Measurements from ENCODE around the gene ERP44.
"Not testable (repeated sequence)": the region's sequence is repeated elsewhere in the genome, so short reads cannot be mapped to it uniquely, and the experiment has no call there.

The ERP44 gene

GRCh38 chr9:100086097-100086635 lies 12.6 kb downstream of the ERP44 start:
- Histone ChIP-seq H3K4me1 (ENCODE audit: control insufficient read depth, insufficient read depth, low read length, poor library complexity, severe bottlenecking) (no peaks in the 10 kb centered on the region), H3K27ac (ENCODE audit: low read depth, low read length, severe bottlenecking) (no peak overlapping the region), H3K36me3 (ENCODE audit: control insufficient read depth, insufficient read depth, low read length) (no peaks in the 10 kb centered on the region), H3K9me3 (ENCODE audit: control insufficient read depth, low read length) (no peaks in the 10 kb centered on the region), H3K4me3 (ENCODE audit: extremely low read depth, insufficient read depth, low read length, poor library complexity, severe bottlenecking) (no peak overlapping the region)
- 82 to 100% methylated on average over 1 of the region's 3 CpGs for WGBS, 2 experiments (ENCODE audit: insufficient coverage in 2 of 2)

- Histone ChIP-seq H3K4me1 (ENCODE audit: control insufficient read depth, insufficient read depth, low read length, poor library complexity, severe bottlenecking) (no peaks in the 10 kb centered on the region), H3K4me3 (ENCODE audit: extremely low read depth, insufficient read depth, low read length, poor library complexity, severe bottlenecking) (no peak overlapping the region), H3K36me3 (ENCODE audit: control insufficient read depth, insufficient read depth, low read length) (no peaks in the 10 kb centered on the region), H3K27ac (ENCODE audit: low read depth, low read length, severe bottlenecking) (no peak overlapping the region), H3K9me3 (ENCODE audit: control insufficient read depth, low read length) (no peaks in the 10 kb centered on the region)
- WGBS, 2 experiments (ENCODE audit: insufficient coverage in 2 of 2): 83% methylated on average over 2 of the region's 5 CpGs; no CpG with 5 or more reads in 1 of the 2 experiments
Observed at GRCh38 chr9:100084734-100085133, 14.1 kb downstream of the ERP44 start.

GRCh38 chr9:100084128-100084453 lies 14.7 kb downstream of the ERP44 start:
- 100% methylated on average over 1 of the region's 1 CpG for WGBS, 2 experiments (ENCODE audit: insufficient coverage in 2 of 2)
- H3K36me3 ChIP-seq (ENCODE audit: control insufficient read depth, insufficient read depth, low read length): no peaks in the 10 kb centered on the region

GRCh38 chr9:100083448-100084127 lies 15.2 kb downstream of the ERP44 start:
- no peaks in the 10 kb centered on the region for H3K36me3 ChIP-seq (ENCODE audit: control insufficient read depth, insufficient read depth, low read length)
- no peak overlapping the region for H3K4me3 ChIP-seq (ENCODE audit: extremely low read depth, insufficient read depth, low read length, poor library complexity, severe bottlenecking)
- no peaks in the 10 kb centered on the region for H3K4me1 ChIP-seq (ENCODE audit: control insufficient read depth, insufficient read depth, low read length, poor library complexity, severe bottlenecking)
- no peaks in the 10 kb centered on the region for H3K9me3 ChIP-seq (ENCODE audit: control insufficient read depth, low read length)
- WGBS, 2 experiments (ENCODE audit: insufficient coverage in 2 of 2): 70 to 95% methylated on average over 2 to 3 of the region's 5 CpGs
- H3K27ac ChIP-seq (ENCODE audit: low read depth, low read length, severe bottlenecking): no peak overlapping the region

More at GRCh38 chr9:100084128-100084453, 14.7 kb downstream of the ERP44 start:
- H3K9me3 ChIP-seq (ENCODE audit: control insufficient read depth, low read length): no peaks in the 10 kb centered on the region
- H3K27ac ChIP-seq (ENCODE audit: low read depth, low read length, severe bottlenecking): no peak overlapping the region
- H3K4me3 ChIP-seq (ENCODE audit: extremely low read depth, insufficient read depth, low read length, poor library complexity, severe bottlenecking): no peak overlapping the region
- no peaks in the 10 kb centered on the region for H3K4me1 ChIP-seq (ENCODE audit: control insufficient read depth, insufficient read depth, low read length, poor library complexity, severe bottlenecking)

DNA sequence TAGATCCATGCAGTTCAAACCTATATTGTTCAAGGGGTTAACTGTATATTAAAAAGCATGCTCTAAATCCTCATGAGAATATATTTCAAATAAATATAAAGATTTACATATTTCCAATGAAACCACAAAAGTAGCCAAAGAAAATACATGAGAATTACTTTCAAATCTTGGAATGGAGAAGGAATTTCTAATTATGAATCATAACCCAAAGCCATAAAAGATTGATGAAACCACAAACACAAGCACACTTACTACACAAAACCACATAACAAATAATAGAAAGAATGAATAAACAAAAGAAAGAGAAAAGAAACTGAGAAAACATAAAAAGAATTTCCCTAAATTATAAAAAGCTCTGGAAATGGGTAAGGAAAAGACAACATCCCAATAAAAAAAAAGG lies 16.0 kb downstream of the ERP44 start:
- Histone ChIP-seq H3K36me3 (ENCODE audit: control insufficient read depth, insufficient read depth, low read length) (no peaks in the 10 kb centered on the region), H3K4me3 (ENCODE audit: extremely low read depth, insufficient read depth, low read length, poor library complexity, severe bottlenecking) (no peak overlapping the region), H3K27ac (ENCODE audit: low read depth, low read length, severe bottlenecking) (no peak overlapping the region), H3K9me3 (ENCODE audit: control insufficient read depth, low read length) (no peaks in the 10 kb centered on the region), H3K4me1 (ENCODE audit: control insufficient read depth, insufficient read depth, low read length, poor library complexity, severe bottlenecking) (no peaks in the 10 kb centered on the region)

- H3K4me3 ChIP-seq (ENCODE audit: extremely low read depth, insufficient read depth, low read length, poor library complexity, severe bottlenecking); H3K27ac ChIP-seq (ENCODE audit: low read depth, low read length, severe bottlenecking); H3K9me3 ChIP-seq (ENCODE audit: control insufficient read depth, low read length); H3K4me1 ChIP-seq (ENCODE audit: control insufficient read depth, insufficient read depth, low read length, poor library complexity, severe bottlenecking); H3K36me3 ChIP-seq (ENCODE audit: control insufficient read depth, insufficient read depth, low read length): not testable (repeated sequence)
- WGBS, 2 experiments (ENCODE audit: insufficient coverage in 2 of 2): 100% methylated on average over 2 of the region's 4 CpGs
Observed at GRCh38 chr9:100076256-100076655, 22.5 kb downstream of the ERP44 start.

- no peaks in the 10 kb centered on the region for H3K9me3 ChIP-seq (ENCODE audit: control insufficient read depth, low read length)
- H3K36me3 ChIP-seq (ENCODE audit: control insufficient read depth, insufficient read depth, low read length): peaks cover 3% of the 10 kb centered on the region
- H3K4me3 ChIP-seq (ENCODE audit: extremely low read depth, insufficient read depth, low read length, poor library complexity, severe bottlenecking): no peak overlapping the region
- H3K27ac ChIP-seq (ENCODE audit: low read depth, low read length, severe bottlenecking): no peak overlapping the region
- no peaks in the 10 kb centered on the region for H3K4me1 ChIP-seq (ENCODE audit: control insufficient read depth, insufficient read depth, low read length, poor library complexity, severe bottlenecking)
- 100% methylated on average over 3 to 5 of the region's 6 CpGs for WGBS, 2 experiments (ENCODE audit: insufficient coverage in 2 of 2)
Observed at GRCh38 chr9:100074989-100075388, 23.8 kb downstream of the ERP44 start.

- H3K4me1 ChIP-seq (ENCODE audit: control insufficient read depth, insufficient read depth, low read length, poor library complexity, severe bottlenecking): no peaks in the 10 kb centered on the region
- H3K9me3 ChIP-seq (ENCODE audit: control insufficient read depth, low read length): no peaks in the 10 kb centered on the region
- H3K27ac ChIP-seq (ENCODE audit: low read depth, low read length, severe bottlenecking): no peak overlapping the region
- peaks cover 3% of the 10 kb centered on the region for H3K36me3 ChIP-seq (ENCODE audit: control insufficient read depth, insufficient read depth, low read length)
- H3K4me3 ChIP-seq (ENCODE audit: extremely low read depth, insufficient read depth, low read length, poor library complexity, severe bottlenecking): no peak overlapping the region
- WGBS, 2 experiments (ENCODE audit: insufficient coverage in 2 of 2): 94 to 100% methylated on average over 2 of the region's 6 CpGs
Observed at GRCh38 chr9:100074093-100074492, 24.7 kb downstream of the ERP44 start.

- Histone ChIP-seq H3K4me1 (ENCODE audit: control insufficient read depth, insufficient read depth, low read length, poor library complexity, severe bottlenecking) (no peaks in the 10 kb centered on the region), H3K4me3 (ENCODE audit: extremely low read depth, insufficient read depth, low read length, poor library complexity, severe bottlenecking) (no peak overlapping the region), H3K36me3 (ENCODE audit: control insufficient read depth, insufficient read depth, low read length) (peaks cover 3% of the 10 kb centered on the region), H3K27ac (ENCODE audit: low read depth, low read length, severe bottlenecking) (no peak overlapping the region), H3K9me3 (ENCODE audit: control insufficient read depth, low read length) (no peaks in the 10 kb centered on the region)
- WGBS, 2 experiments (ENCODE audit: insufficient coverage in 2 of 2): no CpG with 5 or more reads among the region's 2 CpGs
Observed at GRCh38 chr9:100072805-100073204, 26.0 kb downstream of the ERP44 start.

DNA sequence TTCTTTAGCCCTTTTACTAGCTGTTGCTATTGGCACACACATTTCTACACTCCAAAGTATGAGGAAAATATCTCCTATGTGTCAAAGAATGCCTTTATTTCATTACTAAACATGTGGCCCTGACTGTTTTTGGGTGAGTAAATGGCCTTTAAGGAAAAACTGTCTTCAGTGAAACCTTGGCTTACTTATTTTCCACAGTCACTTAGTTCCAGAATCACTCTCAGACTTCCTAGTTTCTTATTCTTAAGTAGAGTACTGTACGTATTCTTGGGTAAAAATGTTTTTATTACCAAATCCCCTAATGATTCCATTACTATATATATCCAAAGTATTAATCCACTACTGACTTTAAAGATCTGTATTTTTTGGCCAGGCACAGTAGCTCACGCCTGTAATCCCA lies 27.5 kb downstream of the ERP44 start:
- no peak overlapping the region for H3K27ac ChIP-seq (ENCODE audit: low read depth, low read length, severe bottlenecking)
- WGBS, 2 experiments (ENCODE audit: insufficient coverage in 2 of 2): no CpG with 5 or more reads among the region's 2 CpGs

DNA sequence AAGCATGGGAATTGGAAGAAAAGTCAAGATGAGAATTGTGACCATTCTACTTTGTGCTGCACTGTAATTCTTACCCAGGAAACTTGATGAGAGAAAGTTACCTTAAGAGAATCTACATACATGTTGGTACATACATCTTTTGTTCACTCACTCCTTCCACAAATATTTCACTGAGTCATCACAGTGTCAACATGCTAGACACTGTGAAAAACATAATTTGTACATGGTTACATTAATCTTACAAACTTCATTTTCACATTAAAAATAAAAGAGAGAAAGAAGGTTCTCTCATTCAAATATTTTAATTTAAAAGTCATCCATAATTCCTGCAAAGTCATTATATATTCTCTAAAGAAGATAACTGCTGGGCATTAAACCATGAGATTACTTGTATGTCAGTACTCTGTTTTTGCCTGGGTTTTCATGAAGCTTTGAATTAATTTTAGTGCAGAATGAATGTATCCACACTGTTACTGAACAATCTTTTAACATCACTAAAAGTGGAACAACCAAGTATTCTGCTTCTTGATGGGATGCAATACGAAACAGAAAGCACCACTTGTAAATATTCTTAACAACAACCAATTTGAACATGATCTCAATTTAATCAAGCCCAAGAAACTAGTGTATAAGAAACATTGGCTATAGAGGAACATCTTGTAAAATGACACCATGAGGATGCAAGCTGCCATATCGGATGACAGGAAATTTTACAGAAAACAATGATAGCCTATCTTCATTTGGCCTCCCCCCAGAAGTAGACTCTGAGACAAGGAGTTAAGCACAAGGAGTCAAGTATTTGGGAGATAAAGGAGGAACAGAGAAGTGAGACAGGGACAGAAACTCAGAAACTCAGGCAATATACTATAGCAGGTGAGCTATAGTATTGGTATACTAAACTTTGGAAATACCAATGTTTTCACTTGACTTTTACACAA lies 28.4 kb downstream of the ERP44 start:
- H3K4me1 ChIP-seq (ENCODE audit: control insufficient read depth, insufficient read depth, low read length, poor library complexity, severe bottlenecking): no peaks in the 10 kb centered on the region
- no peaks in the 10 kb centered on the region for H3K9me3 ChIP-seq (ENCODE audit: control insufficient read depth, low read length)
- peaks cover 3% of the 10 kb centered on the region for H3K36me3 ChIP-seq (ENCODE audit: control insufficient read depth, insufficient read depth, low read length)
- no peak overlapping the region for H3K4me3 ChIP-seq (ENCODE audit: extremely low read depth, insufficient read depth, low read length, poor library complexity, severe bottlenecking)
- H3K27ac ChIP-seq (ENCODE audit: low read depth, low read length, severe bottlenecking): no peak overlapping the region
- WGBS, 2 experiments (ENCODE audit: insufficient coverage in 2 of 2): no CpG with 5 or more reads among the region's 2 CpGs

More for the DNA sequence above, 27.5 kb downstream of the ERP44 start:
- Histone ChIP-seq H3K36me3 (ENCODE audit: control insufficient read depth, insufficient read depth, low read length) (peaks cover 3% of the 10 kb centered on the region), H3K9me3 (ENCODE audit: control insufficient read depth, low read length) (no peaks in the 10 kb centered on the region), H3K4me1 (ENCODE audit: control insufficient read depth, insufficient read depth, low read length, poor library complexity, severe bottlenecking) (no peaks in the 10 kb centered on the region), H3K4me3 (ENCODE audit: extremely low read depth, insufficient read depth, low read length, poor library complexity, severe bottlenecking) (no peak overlapping the region)

Measured in mesodermal cell (in vitro differentiated cells).